Mammary epithelial cell (primary cell): ENCODE data around the gene TYW1B.

Experiments
- EZH2 ChIP-seq: IDR thresholded peaks from 2 replicates; pipeline ENCODE4 v1.6.1; 2012; ENCODE audit warnings: low read length, inconsistent platforms, borderline replicate concordance
- TF ChIP-seq, protein P1 (sequence below), 2 donors: IDR thresholded peaks in 1 of 2; conservative IDR thresholded peaks in 1 of 2; 2 replicates each; pipeline ENCODE4 v1.5.1; 2011 to 2012; ENCODE audit warnings: inconsistent platforms in 2 of 2, low read length in 2 of 2, mild to moderate bottlenecking in 2 of 2, control low read depth in 1 of 2, low read depth in 1 of 2; ENCODE audit not compliant: insufficient read depth in 1 of 2; ENCODE audit errors: extremely low read depth in 1 of 2

DNA sequence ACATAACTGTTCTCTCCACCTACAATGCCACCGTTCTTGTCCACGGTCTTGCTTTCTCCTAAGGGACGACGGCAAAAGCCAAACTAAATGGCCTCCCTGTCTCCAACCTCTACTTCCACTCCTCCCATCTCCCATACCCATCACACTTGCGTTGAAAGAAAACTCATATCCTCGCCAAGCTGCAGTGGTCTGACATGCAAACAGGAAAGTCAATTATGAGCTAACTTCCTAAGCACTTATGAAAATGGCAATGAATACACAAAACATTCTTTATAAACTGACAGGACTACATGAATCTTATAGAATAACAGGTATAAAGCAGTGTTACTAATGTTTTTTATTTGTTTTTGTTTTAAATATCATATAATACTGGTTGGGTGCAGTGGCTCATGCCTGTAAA lies 46.4 kb downstream of the TYW1B start:
- TF ChIP-seq, protein P1, sequence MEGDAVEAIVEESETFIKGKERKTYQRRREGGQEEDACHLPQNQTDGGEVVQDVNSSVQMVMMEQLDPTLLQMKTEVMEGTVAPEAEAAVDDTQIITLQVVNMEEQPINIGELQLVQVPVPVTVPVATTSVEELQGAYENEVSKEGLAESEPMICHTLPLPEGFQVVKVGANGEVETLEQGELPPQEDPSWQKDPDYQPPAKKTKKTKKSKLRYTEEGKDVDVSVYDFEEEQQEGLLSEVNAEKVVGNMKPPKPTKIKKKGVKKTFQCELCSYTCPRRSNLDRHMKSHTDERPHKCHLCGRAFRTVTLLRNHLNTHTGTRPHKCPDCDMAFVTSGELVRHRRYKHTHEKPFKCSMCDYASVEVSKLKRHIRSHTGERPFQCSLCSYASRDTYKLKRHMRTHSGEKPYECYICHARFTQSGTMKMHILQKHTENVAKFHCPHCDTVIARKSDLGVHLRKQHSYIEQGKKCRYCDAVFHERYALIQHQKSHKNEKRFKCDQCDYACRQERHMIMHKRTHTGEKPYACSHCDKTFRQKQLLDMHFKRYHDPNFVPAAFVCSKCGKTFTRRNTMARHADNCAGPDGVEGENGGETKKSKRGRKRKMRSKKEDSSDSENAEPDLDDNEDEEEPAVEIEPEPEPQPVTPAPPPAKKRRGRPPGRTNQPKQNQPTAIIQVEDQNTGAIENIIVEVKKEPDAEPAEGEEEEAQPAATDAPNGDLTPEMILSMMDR (conservative IDR thresholded peaks at IDR 0.05 in 1 of 2, IDR thresholded peaks at IDR 0.05 in 1 of 2; ENCODE audit: extremely low read depth in 1 of 2, insufficient read depth in 1 of 2, low read depth in 1 of 2, low read length in 2 of 2): no peak
- no peak for TF ChIP-seq EZH2
